AG10803 (cell line): ENCODE data around the gene FUT3.

ENCODE experiments used
- DNase-seq: peaks from one replicate; pipeline ENCODE4 v3.0.0; 2010; ENCODE audit warnings: low read depth
- H3K4me3 ChIP-seq: 2 replicates; pipeline ENCODE4 v1.5.1; 2011; ENCODE audit warnings: mild to moderate bottlenecking, low read length, control low read depth
- CTCF ChIP-seq: conservative IDR thresholded peaks from 2 replicates; pipeline ENCODE4 v1.5.1; 2011; ENCODE audit warnings: mild to moderate bottlenecking, low read length, control low read depth, inconsistent platforms

FUT3 gene

GRCh38 chr19:5838353-5839064, 12.7 kb downstream of the FUT3 start:
- no peak for TF ChIP-seq CTCF
- DNase-seq = no peak
- H3K4me3 ChIP-seq = no peak overlapping the region

- H3K4me3 ChIP-seq = no peak overlapping the region
- no peak for TF ChIP-seq CTCF
- no peak for DNase-seq
Observed at GRCh38 chr19:5837761-5838352, 13.4 kb downstream of the FUT3 start.

GRCh38 chr19:5832527-5833216, 18.6 kb downstream of the FUT3 start:
- H3K4me3 ChIP-seq = no peak overlapping the region
- TF ChIP-seq CTCF = no peak
- DNase-seq = no peak

GRCh38 chr19:5832061-5832460, 19.2 kb downstream of the FUT3 start:
- no peak overlapping the region for H3K4me3 ChIP-seq
- DNase-seq = no peak
- no peak for TF ChIP-seq CTCF

GRCh38 chr19:5831159-5831558, 20.1 kb downstream of the FUT3 start:
- no peak for DNase-seq
- no peak overlapping the region for H3K4me3 ChIP-seq
- no peak for TF ChIP-seq CTCF

- no peak overlapping the region for H3K4me3 ChIP-seq
- no peak for DNase-seq
- no peak for TF ChIP-seq CTCF
Observed at GRCh38 chr19:5829567-5830310, 21.5 kb downstream of the FUT3 start.
